ENCODE data around the gene RPS17. TPM values are rescaled to one million over a fixed set of nuclear protein-coding genes. Genes with fewer than 3 reads are reported as not detected.

Gene RPS17
- total RNA-seq (2022) (1,992 and 2,047 TPM in 2 replicates), Bru-seq, nascent RNA (percentile 99 among the genes with signal in this experiment), BruChase-seq, experiment 1, labeled RNA remaining after a 2-hour chase (percentile 98 among the genes with signal in this experiment), BruChase-seq, experiment 2, labeled RNA remaining after a 6-hour chase (percentile 99 among the genes with signal in this experiment)
- long read RNA-seq, transcript RPS17-210 (5 exons, 488 nt), result major isoform, 405 of 406 reads
- long read RNA-seq, partial matches to known transcripts, result 1 of 406 reads
- long read RNA-seq, other reads (novel, unspliced or antisense), result 0 of 406 reads

DNA sequence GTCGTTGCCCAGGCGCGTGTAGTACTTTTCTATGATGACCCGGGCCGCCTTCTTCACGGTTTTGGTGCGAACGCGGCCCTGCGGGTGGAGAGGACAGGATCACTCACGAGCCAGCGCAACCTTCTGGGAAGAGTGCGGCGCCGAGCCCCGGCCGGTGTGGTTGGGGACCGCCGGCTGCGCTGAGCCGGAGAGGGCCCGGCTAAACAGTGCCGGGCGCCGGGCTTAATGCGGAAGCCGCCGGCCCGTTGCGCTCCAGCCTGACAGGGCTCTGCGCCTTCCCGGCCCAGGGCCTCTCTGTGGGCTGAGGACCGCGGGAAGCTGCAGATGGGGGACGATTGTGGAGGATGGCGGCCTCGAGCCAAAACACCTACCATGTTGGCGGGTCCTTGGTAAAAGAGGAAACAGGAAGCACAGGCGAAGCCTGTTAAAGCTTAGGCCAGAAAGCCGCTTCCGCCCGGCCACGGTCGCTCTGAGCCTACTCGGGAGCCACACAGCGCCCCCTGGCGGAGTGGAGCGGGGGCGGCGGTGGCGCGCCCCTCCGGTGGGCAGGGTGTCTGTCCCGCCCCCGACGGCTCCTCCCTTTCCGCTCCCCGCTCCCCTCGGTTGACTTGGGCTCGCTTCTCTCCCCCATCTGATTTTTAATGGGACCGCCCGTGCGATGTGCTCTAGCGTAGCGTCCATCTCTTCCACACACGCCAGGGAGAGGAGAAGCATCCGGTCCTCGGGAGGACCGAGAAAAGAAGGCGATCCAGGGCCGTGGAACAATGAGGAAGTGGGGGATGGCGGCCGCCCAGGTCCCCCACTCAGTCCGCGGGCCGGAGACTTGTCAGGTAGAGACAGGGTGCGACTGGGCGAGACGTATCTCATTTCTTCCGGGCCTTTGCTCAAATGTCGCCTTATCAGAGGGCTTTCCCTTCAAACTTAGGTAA is at the start of gene RPS17:
Gene RPS17, minus strand, starts transcription at position 403 of the 929 bp plus-strand sequence. Its CDS starts 29 bp downstream, at position 374.
- Histone ChIP-seq H3K36me3 (ENCODE audit: control insufficient read depth, insufficient read depth, low read length) (peaks cover 11% of the 10 kb centered on the region), H3K4me3 (ENCODE audit: low read depth, low read length) (peak within 1 kb of the TSS; percentile 79), H3K9me3 (no peaks in the 10 kb centered on the region), H3K27me3 (replicated peaks; ENCODE audit: control insufficient read depth, insufficient read depth, low read length) (no peaks in the 10 kb centered on the region), H3K4me1 (peaks cover 12% of the 10 kb centered on the region)
- Mint-ChIP-seq H3K4me1 (ENCODE audit: low read depth, unreplicated experiment) (peaks cover 10% of the 10 kb centered on the region), H3K36me3 (ENCODE audit: insufficient read depth, unreplicated experiment) (peaks cover 62% of the 10 kb centered on the region), H3K27ac (ENCODE audit: unreplicated experiment) (peak within 1 kb of the TSS; percentile 88), H3K27me3 (ENCODE audit: insufficient read depth, unreplicated experiment) (no peaks in the 10 kb centered on the region), H3K4me3 (ENCODE audit: unreplicated experiment) (peak within 1 kb of the TSS; percentile 81), H3K9me3 (ENCODE audit: unreplicated experiment) (no peaks in the 10 kb centered on the region)
- ChIA-PET CTCF (interaction anchor here (0.9 to 1.7 kb wide), 5 partner anchors 10 to 471 kb away, joined by 3 to 15 read pairs (median 4); partner anchors contain the start of gene C15orf40), POLR2A (interaction anchor here (0.5 to 2.1 kb wide), 5 partner anchors 9 to 210 kb away, joined by 3 to 13 read pairs (median 5); no protein-coding TSS in a partner anchor)
- DNase-seq, result peak; percentile 93 to 97
- intact Hi-C loops (cut with micrococcal nuclease; ENCODE audit: unreplicated experiment), result loop anchor here (1.0 to 2.0 kb wide), 2 partner anchors 26 to 460 kb away; no protein-coding TSS in a partner anchor
- no TSS peak for BruUV-seq (replicated peaks)
- peak; percentile 93 to 95 for TF ChIP-seq CTCF (IDR thresholded peaks at IDR 0.05; ENCODE audit: insufficient read depth in 1 of 2, low read depth in 1 of 2, low read length in 1 of 2, severe bottlenecking in 1 of 2, unreplicated experiment in 1 of 2)

GRCh38 chr15:82587805-82588204 is 47.5 kb upstream of the RPS17 start:
- no peak overlapping the region for H3K27ac Mint-ChIP-seq (ENCODE audit: unreplicated experiment)
- Histone ChIP-seq H3K36me3 (ENCODE audit: control insufficient read depth, insufficient read depth, low read length) (no peaks in the 10 kb centered on the region), H3K4me3 (ENCODE audit: low read depth, low read length) (no peak overlapping the region), H3K27me3 (replicated peaks; ENCODE audit: control insufficient read depth, insufficient read depth, low read length) (no peaks in the 10 kb centered on the region), H3K9me3 (no peaks in the 10 kb centered on the region), H3K4me1 (no peaks in the 10 kb centered on the region)
- CTCF ChIA-PET, result no interaction called here
- H3K36me3 Mint-ChIP-seq (ENCODE audit: insufficient read depth, unreplicated experiment), result no peaks in the 10 kb centered on the region
- intact Hi-C loops (cut with micrococcal nuclease; ENCODE audit: unreplicated experiment), result no loop called here
- H3K4me3 Mint-ChIP-seq (ENCODE audit: unreplicated experiment), result no peak overlapping the region
- DNase-seq, result no peak
- peaks cover 16% of the 10 kb centered on the region for H3K27me3 Mint-ChIP-seq (ENCODE audit: insufficient read depth, unreplicated experiment)
- H3K4me1 Mint-ChIP-seq (ENCODE audit: low read depth, unreplicated experiment), result no peaks in the 10 kb centered on the region
- POLR2A ChIA-PET, result no interaction called here
- no peak for TF ChIP-seq CTCF (IDR thresholded peaks at IDR 0.05; ENCODE audit: insufficient read depth in 1 of 2, low read depth in 1 of 2, low read length in 1 of 2, severe bottlenecking in 1 of 2, unreplicated experiment in 1 of 2)
- no peaks in the 10 kb centered on the region for H3K9me3 Mint-ChIP-seq (ENCODE audit: unreplicated experiment)
- no TSS peak for BruUV-seq (replicated peaks)

- Histone ChIP-seq H3K4me3 (ENCODE audit: low read depth, low read length) (no peak overlapping the region), H3K36me3 (ENCODE audit: control insufficient read depth, insufficient read depth, low read length) (no peaks in the 10 kb centered on the region), H3K4me1 (no peaks in the 10 kb centered on the region), H3K9me3 (no peaks in the 10 kb centered on the region), H3K27me3 (replicated peaks; ENCODE audit: control insufficient read depth, insufficient read depth, low read length) (no peaks in the 10 kb centered on the region)
- Mint-ChIP-seq H3K27ac (ENCODE audit: unreplicated experiment) (no peak overlapping the region), H3K4me1 (ENCODE audit: low read depth, unreplicated experiment) (no peaks in the 10 kb centered on the region), H3K36me3 (ENCODE audit: insufficient read depth, unreplicated experiment) (no peaks in the 10 kb centered on the region), H3K9me3 (ENCODE audit: unreplicated experiment) (no peaks in the 10 kb centered on the region), H3K4me3 (ENCODE audit: unreplicated experiment) (no peak overlapping the region), H3K27me3 (ENCODE audit: insufficient read depth, unreplicated experiment) (peaks cover 26% of the 10 kb centered on the region)
- intact Hi-C loops (cut with micrococcal nuclease; ENCODE audit: unreplicated experiment), result no loop called here
- DNase-seq, result no peak
- POLR2A ChIA-PET, result no interaction called here
- no TSS peak for BruUV-seq (replicated peaks)
- CTCF ChIA-PET, result no interaction called here
- no peak for TF ChIP-seq CTCF (IDR thresholded peaks at IDR 0.05; ENCODE audit: insufficient read depth in 1 of 2, low read depth in 1 of 2, low read length in 1 of 2, severe bottlenecking in 1 of 2, unreplicated experiment in 1 of 2)
Observed at GRCh38 chr15:82585072-82585471, 44.8 kb upstream of the RPS17 start.
